ENCODE results near the gene SNAPC1. TPM values are rescaled to one million over a fixed set of nuclear protein-coding genes. Genes with fewer than 3 reads are reported as not detected.
A peak's percentile ranks its signal among the peaks of the same experiment; 100 is the strongest.

The SNAPC1 gene
- total RNA-seq, 1 donor from 2014 or later = 9.2 TPM

DNA sequence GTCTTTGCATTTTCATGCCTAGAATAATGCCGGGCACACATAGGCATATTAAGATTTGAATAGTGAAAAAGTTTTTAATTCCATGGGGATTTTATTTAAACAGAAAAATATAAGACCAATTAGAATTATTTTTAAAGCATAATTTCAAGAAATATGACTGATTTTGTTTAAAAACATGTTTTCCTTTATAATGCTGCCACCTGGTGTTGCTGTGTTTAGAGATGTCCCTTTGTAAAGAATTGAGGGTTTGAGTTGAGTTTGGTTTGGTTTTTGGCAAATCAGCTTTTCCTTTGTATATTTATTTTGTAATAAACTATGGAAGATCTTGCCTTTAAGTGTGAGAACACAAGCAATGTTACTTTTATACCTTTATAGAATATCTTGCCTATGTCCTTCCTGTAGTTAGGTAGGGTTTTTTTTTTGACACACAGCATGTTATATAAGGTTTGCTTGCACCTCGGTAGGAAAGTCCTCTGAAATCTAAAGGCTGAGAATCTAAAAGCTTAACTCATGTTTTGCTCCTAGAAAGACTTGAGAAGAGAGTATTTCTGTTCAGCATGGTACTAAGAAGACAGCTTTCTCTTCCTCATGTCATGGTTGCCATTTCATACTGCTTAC, 31.4 kb upstream of the SNAPC1 start:
- intact Hi-C loops (cut with micrococcal nuclease) = loop anchor here (5.0 kb wide), 1 partner anchor 269 kb away; no protein-coding TSS in a partner anchor
- no peak for DNase-seq
- Histone ChIP-seq H3K4me3 (no peak overlapping the region), H3K27me3 (ENCODE audit: low read depth) (no peaks in the 10 kb centered on the region), H3K27ac (replicated peaks) (peak overlapping the region; percentile 45), H3K9me3 (replicated peaks) (no peaks in the 10 kb centered on the region), H3K4me1 (peaks cover 39% of the 10 kb centered on the region), H3K36me3 (peaks cover 63% of the 10 kb centered on the region)
- TF ChIP-seq CTCF (IDR thresholded peaks at IDR 0.05; ENCODE audit: borderline replicate concordance) = peak; percentile 64

GRCh38 chr14:61733972-61734371, 28.2 kb upstream of the SNAPC1 start:
- Histone ChIP-seq H3K4me1 (peaks cover 45% of the 10 kb centered on the region), H3K36me3 (peaks cover 66% of the 10 kb centered on the region), H3K27me3 (ENCODE audit: low read depth) (no peaks in the 10 kb centered on the region), H3K9me3 (replicated peaks) (no peaks in the 10 kb centered on the region), H3K4me3 (no peak overlapping the region), H3K27ac (replicated peaks) (no peak overlapping the region)
- intact Hi-C loops (cut with micrococcal nuclease) = loop anchor here (5.0 kb wide), 1 partner anchor 272 kb away; no protein-coding TSS in a partner anchor
- no peak for TF ChIP-seq CTCF (IDR thresholded peaks at IDR 0.05; ENCODE audit: borderline replicate concordance)
- DNase-seq = no peak

DNA sequence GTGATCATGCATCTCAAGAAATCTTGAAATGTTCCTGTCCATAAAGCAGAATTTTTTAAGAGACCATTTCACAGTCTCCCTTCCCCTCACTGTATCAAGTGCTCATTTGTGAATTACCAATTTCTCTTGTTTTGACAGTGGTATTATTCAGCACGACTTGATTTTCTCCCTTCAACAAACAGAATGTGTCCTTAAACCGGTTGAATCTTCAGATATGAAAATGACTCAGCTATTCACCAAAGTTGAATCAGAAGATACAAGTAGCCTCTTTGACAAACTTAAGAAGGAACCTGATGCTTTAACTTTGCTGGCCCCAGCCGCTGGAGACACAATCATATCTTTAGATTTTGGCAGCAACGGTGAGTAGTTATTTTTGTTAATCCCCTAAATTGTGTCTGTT, 25.5 kb upstream of the SNAPC1 start:
- Histone ChIP-seq H3K27ac (replicated peaks) (peak overlapping the region; percentile 28), H3K36me3 (peaks cover 92% of the 10 kb centered on the region), H3K27me3 (ENCODE audit: low read depth) (no peaks in the 10 kb centered on the region), H3K4me1 (peaks cover 39% of the 10 kb centered on the region), H3K4me3 (no peak overlapping the region), H3K9me3 (replicated peaks) (no peaks in the 10 kb centered on the region)
- no peak for DNase-seq
- no peak for TF ChIP-seq CTCF (IDR thresholded peaks at IDR 0.05; ENCODE audit: borderline replicate concordance)
- intact Hi-C loops (cut with micrococcal nuclease) = no loop called here

- no peaks in the 10 kb centered on the region for H3K27me3 ChIP-seq (ENCODE audit: low read depth)
- no peaks in the 10 kb centered on the region for H3K9me3 ChIP-seq (replicated peaks)
- no peak overlapping the region for H3K4me3 ChIP-seq
- peak overlapping the region; percentile 61 for H3K27ac ChIP-seq (replicated peaks)
- DNase-seq = no peak
- TF ChIP-seq CTCF (IDR thresholded peaks at IDR 0.05; ENCODE audit: borderline replicate concordance) = no peak
- intact Hi-C loops (cut with micrococcal nuclease) = no loop called here
- H3K4me1 ChIP-seq = peaks cover 37% of the 10 kb centered on the region
- peaks cover 95% of the 10 kb centered on the region for H3K36me3 ChIP-seq
Measured at GRCh38 chr14:61737915-61738314, 24.3 kb upstream of the SNAPC1 start.

DNA sequence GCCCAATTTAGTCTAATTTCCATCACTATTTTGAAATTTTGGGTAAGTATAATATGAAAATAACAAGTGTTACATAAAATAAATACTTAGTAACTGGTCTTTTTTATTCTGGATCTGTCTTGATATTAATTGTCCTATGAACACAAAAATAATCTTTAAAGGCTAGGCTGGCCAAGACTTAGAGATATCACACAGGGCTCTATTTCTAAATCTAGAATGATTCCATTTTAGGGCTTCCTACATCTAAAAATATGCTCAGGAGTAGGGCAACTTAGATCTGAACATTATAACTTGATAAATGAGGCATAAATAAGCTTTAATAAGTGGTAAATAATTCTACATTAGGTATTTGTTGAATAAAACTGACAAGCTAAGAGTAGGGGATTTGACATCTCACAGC, 23.1 kb upstream of the SNAPC1 start:
- intact Hi-C loops (cut with micrococcal nuclease) = no loop called here
- Histone ChIP-seq H3K9me3 (replicated peaks) (no peaks in the 10 kb centered on the region), H3K36me3 (peaks cover 95% of the 10 kb centered on the region), H3K4me3 (peak overlapping the region; percentile 1), H3K27ac (replicated peaks) (peak overlapping the region; percentile 61), H3K27me3 (ENCODE audit: low read depth) (no peaks in the 10 kb centered on the region), H3K4me1 (peaks cover 42% of the 10 kb centered on the region)
- no peak for TF ChIP-seq CTCF (IDR thresholded peaks at IDR 0.05; ENCODE audit: borderline replicate concordance)
- no peak for DNase-seq
